ENCODE data around the gene COL20A1. TPM values are rescaled to one million over a fixed set of nuclear protein-coding genes. Genes with fewer than 3 reads are reported as not detected.

COL20A1 gene
- total and polyA plus RNA-seq, 8 donors, result 0.53 to 2.4 TPM; not detected in 6

- 83 to 90% (median 88%) methylated on average over 10 of the region's 10 CpGs for WGBS, 5 donors
- no peak for DNase-seq
- TF ChIP-seq POLR2A (IDR thresholded peaks at IDR 0.05) (no peak), CTCF (IDR thresholded peaks at IDR 0.05) (no peak)
These were observed 76.1 kb downstream of the COL20A1 start for GRCh38 chr20:63369024-63369530.

GRCh38 chr20:63369724-63370617 lies 77.0 kb downstream of the COL20A1 start:
- Histone ChIP-seq H3K27me3 (peaks cover 4 to 94% (median 41%) of the 10 kb centered on the region in 3 donors), H3K4me1 (no peaks in the 10 kb centered on the region), H3K4me3 (no peak overlapping the region), H3K9me3 (no peaks in the 10 kb centered on the region), H3K27ac (no peak overlapping the region), H3K36me3 (no peaks in the 10 kb centered on the region)
- TF ChIP-seq POLR2AphosphoS5 (IDR thresholded peaks at IDR 0.05) (no peak), EP300 (IDR thresholded peaks at IDR 0.05) (no peak)
- intact Hi-C loops (cut with DNase I; ENCODE audit: low total_unique reads), result no loop called here
- no peak for DNase-seq
- WGBS, 5 donors, result 50 to 65% (median 58%) methylated on average over 23 to 24 of the region's 24 CpGs

More at GRCh38 chr20:63369024-63369530, 76.1 kb downstream of the COL20A1 start:
- no peak overlapping the region for H3K4me3 ChIP-seq
- no peaks in the 10 kb centered on the region for H3K4me1 ChIP-seq
- no peak overlapping the region for H3K27ac ChIP-seq
- intact Hi-C loops (cut with DNase I; ENCODE audit: low total_unique reads), result no loop called here
- H3K27me3 ChIP-seq, result peaks cover 4 to 94% (median 40%) of the 10 kb centered on the region in 3 donors
- H3K9me3 ChIP-seq, result no peaks in the 10 kb centered on the region
- no peaks in the 10 kb centered on the region for H3K36me3 ChIP-seq

- 23 to 37% (median 32%) methylated on average over 19 to 21 of the region's 21 CpGs for WGBS, 5 donors
- intact Hi-C loops (cut with DNase I; ENCODE audit: low total_unique reads), result no loop called here
- H3K9me3 ChIP-seq, result no peaks in the 10 kb centered on the region
- H3K27ac ChIP-seq, result no peak overlapping the region
- no peaks in the 10 kb centered on the region for H3K36me3 ChIP-seq
- peaks cover 4 to 94% (median 44%) of the 10 kb centered on the region in 3 donors for H3K27me3 ChIP-seq
- no peaks in the 10 kb centered on the region for H3K4me1 ChIP-seq
- TF ChIP-seq POLR2AphosphoS5 (IDR thresholded peaks at IDR 0.05) (no peak), POLR2A (IDR thresholded peaks at IDR 0.05) (no peak), EP300 (IDR thresholded peaks at IDR 0.05) (no peak)
- no peak for DNase-seq
- H3K4me3 ChIP-seq, result no peak overlapping the region
These were observed 77.7 kb downstream of the COL20A1 start for GRCh38 chr20:63370618-63371187.

- H3K27me3 ChIP-seq, result peaks cover 4 to 96% (median 51%) of the 10 kb centered on the region in 3 donors
- no peak for DNase-seq
- WGBS, 5 donors, result 61 to 80% (median 76%) methylated on average over 6 to 28 of the region's 28 CpGs
- H3K36me3 ChIP-seq, result no peaks in the 10 kb centered on the region
- H3K27ac ChIP-seq, result no peak overlapping the region
- H3K4me1 ChIP-seq, result no peaks in the 10 kb centered on the region
- H3K9me3 ChIP-seq, result no peaks in the 10 kb centered on the region
- no peak overlapping the region for H3K4me3 ChIP-seq
- intact Hi-C loops (cut with DNase I; ENCODE audit: low total_unique reads), result no loop called here
- no peak for TF ChIP-seq CTCF (IDR thresholded peaks at IDR 0.05)
- TF ChIP-seq EP300 (IDR thresholded peaks at IDR 0.05), result no peak
- TF ChIP-seq POLR2AphosphoS5 (IDR thresholded peaks at IDR 0.05), result no peak
- TF ChIP-seq POLR2A (IDR thresholded peaks at IDR 0.05), result no peak
These were observed 78.4 kb downstream of the COL20A1 start for GRCh38 chr20:63371291-63371865.

Measured in stomach (tissue), 9 donors.